ENCODE measurements around the gene SLC8A2.
"Not testable (repeated sequence)": the region's sequence is repeated elsewhere in the genome, so short reads cannot be mapped to it uniquely, and the experiment has no call there.

Gene SLC8A2

DNA sequence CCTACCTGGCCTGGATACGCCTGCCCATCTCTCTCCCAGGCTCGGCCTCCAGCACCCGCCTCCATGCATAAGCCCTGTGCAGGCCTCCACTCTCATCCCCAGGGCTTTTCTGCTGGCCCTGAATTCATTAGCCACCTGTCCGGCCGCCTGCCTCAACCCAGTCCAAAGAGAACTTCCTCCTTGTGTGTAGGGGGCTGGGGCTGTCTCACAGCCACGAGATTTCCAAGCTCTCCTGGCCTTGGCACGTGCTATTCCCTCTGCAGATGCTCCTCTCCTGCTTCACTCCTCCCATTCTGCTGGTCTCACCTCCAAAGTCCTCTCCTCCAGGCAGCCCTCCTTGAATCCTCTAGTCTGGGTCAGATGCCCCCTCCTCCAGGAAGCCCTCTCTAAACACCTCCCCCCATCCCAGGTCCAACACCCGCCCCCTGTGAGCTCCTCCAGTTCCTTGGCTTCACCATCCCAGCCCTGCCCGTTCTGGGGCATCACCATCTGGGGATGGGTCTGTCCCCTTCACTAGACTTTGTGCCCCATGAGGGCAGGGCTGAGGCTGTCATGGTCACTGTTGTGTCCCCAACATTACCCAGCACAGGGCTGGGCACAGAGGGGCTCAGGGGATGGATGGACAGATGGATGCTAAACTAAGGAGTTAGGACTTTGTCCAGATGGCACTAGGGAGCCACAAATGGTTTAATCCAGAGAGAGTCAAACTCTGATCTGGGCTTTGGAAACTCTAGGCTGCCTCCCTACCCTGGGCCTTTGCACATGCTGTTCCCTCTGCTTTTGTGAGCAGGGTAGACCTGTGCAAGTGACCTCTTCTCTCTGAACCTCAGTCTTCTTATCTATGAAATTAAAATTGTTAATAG is 67.1 kb downstream of the SLC8A2 start:
- DNase-seq = no peak

DNA sequence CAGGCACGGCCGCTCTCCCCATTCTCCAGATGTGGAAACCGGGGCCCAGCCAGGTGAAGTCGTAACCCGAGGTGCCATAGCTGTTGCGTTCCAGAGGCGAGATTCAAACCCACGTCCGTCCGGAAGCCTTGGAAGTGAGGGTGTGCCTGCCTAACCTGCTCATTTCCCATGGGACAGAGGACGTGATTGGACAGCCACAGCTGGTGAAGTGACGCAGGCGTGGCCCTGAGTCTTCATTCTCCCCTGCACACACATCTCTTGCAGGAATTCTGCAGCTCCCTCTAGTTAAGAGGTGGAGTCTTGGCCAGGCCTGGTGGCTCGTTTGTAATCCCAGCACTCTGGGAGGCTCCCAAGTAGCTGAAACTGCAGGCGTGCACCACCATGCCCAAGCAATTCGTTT is 69.2 kb downstream of the SLC8A2 start:
- DNase-seq = no peak

DNA sequence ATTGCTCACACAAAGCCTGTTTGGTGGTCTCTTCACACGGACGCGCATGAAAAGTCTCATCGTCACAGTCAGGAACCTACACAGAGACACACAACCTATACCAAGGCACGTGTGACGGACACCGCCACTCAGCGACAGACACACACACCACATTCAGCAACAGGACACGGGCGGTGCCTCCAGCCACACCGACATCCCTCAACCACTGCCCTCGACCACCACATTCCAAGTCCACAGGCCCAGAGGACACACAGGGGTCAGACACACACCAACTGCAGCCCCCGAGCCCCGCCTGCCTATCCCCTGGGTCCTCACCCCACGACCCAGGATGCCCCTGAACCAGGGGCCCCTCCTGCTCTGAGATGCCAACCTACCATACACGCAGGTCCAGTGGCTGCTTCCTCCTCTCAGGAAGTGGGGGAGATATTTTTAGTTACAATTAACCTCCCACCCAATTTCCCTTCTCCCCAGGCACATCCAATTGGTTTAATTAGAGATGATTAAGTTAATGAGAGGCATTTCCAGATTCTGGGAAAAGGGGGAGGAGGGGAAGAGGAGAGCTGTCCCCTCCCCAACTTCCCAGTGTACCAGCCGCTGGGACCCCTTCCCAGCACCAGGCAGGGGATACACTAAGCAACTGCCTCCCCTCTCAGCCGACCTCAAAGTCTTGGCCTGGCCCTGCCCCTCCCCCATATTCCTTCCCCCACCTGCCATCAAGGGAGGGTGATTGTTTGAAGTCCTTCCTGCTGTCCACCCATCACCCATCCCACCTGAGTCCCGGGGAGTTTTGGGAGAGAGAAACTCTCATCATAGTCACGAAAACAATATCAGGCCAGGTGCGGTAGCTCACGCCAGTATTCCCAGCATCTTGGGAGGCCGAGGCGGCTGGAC is 72.7 kb downstream of the SLC8A2 start:
- no peak for DNase-seq

DNA sequence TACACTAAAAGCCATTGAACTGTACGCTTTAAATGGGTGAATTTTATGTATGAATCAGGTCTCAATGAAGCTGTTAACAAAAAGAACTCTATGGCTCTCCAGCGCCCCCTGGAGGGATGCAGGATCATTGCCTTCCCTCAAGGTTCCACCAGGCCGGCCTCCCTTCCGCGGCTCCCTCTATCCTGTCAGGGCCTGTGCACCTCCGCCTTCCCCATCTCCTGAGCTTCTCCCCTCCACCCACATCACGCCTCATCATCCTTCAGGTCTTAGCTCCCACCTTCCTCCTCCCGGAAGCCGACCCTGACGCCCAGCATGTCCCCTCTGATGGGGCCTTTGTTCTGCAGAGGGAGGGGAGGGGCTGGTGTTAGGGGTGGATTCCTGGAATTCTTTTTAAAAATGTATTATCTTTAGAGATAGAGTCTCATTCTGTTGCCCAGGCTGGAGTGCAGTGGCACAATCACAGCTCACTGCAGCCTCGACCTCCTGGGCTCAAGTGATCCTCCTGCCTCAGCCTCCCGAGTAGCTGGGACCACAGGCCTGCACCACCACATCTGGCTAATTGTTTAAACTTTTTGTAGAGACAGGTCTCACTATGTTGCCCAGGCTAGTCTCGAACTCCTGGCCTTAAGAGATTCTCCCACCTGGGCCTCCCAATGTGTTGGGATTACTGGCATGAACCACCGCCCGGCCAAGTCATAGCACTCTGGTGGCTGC is 80.0 kb downstream of the SLC8A2 start:
- DNase-seq = peak; percentile 53

DNA sequence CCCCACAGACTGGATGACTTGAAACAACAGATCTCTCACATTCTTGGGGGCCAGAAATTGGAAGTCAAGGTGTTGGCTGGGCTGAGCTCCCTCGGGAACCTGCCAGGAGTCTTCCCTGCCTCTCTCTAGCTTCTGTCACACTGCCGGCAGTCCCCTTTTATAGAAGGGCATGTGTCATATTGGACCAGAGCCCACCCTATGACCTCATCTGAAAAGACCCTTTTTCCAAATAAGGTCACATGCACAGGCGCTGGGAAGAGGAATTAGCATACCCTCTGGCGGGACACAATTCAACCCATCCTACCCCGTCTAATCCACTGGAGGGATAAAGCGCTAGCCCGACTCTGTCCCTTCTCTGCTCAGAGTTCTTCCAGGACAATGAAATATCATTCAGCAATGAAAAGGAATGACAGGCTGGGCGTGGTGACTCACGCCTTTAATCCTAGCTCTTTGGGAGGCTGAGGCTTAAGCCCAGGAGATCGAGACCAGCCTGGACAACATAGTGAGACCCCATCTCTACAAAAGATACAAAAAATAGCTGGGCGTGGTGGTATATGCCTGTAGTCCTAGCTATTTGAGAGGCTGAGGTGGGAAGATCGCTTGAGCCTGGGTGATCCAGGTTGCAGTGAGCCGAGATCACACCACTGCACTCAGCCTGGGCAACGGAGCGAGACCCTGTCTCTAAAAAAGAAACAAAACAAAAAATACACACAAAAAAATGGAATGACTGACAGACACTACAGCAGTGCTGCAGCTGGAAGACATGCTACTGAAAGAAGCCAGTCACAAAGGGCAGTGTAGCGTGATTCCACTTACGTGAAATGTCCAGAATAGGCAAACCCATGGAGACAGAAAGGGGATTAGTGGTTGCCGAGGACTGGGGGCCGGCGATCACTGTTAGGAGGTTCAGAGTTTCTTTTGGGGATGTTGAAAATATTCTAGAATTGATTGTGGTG is 80.9 kb downstream of the SLC8A2 start:
- DNase-seq = no peak

DNA sequence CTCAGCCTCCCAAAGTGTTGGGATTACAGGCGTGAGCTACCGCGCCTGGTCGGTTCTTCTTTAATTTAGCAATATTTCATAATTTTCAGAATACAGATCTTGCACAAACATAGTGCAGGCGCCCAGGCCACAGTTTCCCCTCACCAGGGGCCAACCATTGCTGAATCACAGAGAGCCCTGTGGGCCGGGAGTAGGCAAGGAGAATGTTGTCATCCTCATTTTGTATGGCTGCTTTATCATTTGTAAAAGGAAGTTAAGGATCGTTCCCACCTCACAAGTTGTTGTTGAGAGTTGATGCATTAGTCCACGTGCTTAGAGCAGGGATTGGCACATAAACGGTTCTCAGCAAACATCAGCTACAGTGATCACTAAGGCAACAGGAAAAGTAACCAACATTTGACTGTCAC is 82.5 kb downstream of the SLC8A2 start:
- peak; percentile 83 for DNase-seq

DNA sequence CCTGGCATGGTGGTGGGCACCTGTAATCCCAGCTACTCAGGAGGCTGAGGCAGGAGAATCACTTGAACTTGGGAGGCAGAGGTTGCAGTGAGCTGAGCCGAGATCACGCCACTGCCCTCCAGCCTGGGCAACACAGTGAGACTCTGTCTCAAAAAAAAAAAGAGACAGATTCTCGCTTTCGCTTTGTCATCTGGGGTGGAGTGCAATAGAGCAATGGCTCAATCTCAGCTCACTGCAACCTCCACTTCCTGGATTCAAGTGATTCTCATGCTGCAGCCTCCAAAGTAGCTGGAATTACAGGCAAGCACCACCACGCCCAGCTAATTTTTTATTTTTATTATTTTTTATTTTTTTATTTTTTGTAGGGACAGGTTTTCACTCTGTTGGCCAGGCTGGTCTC is 83.0 kb downstream of the SLC8A2 start:
- peak; percentile 49 for DNase-seq

DNA sequence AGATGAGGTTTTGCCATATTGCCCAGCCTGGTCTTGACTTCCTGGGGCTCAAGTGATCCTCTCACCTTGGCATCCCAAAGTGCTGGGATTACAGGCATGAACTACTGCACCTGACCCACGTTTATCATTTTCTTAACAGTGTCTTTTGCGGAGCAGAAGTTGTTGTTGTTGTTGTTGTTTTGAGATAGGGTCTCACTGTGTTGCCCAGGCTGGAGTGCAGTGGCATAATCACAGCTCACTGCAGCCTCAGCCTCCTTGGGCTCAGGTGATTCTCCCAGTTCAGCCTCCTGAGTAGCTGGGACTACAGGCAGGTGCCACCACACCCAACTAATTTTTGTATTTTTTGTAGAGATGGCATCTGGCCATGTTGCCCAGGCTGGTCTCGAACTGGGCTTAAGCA is 84.1 kb downstream of the SLC8A2 start:
- not testable (repeated sequence) for DNase-seq

DNA sequence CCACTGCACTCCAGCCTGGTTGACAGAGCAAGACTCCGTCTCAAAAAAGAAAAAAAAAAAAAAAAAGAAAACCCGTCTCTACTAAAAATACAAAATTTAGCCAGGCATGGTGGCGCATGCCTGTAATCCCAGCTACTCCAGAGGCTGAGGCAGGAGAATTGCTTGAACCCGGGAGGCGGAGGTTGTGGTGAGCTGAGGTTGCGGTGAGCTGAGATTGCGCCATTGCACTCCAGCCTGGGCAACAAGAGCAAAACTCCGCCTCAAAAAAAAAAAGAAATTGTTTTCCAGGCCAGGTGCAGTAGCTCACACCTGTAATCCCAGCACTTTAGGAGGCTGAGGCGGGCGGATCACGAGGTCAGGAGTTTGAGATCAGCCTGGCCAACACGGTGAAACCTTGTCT is 85.1 kb downstream of the SLC8A2 start:
- DNase-seq = not testable (repeated sequence)

DNA sequence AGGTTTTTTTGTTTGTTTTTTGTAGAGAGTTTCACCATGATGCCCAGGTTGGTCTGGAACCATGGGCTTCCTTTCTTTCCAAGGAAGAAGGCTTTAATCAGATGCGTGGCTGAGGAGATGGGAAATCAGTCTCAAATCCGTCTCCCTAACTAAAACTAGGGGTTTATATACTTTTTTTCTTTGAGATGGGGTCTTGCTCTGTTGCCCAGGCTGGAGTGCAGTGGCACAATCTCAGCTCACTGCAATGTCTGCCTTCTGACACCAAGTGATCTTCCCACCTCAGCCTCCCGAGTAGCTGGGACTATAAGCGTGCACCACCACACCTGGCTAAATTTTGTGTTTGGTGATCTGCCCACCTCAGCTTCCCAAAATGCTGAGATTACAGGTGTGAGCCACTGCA is 87.2 kb downstream of the SLC8A2 start:
- not testable (repeated sequence) for DNase-seq

DNA sequence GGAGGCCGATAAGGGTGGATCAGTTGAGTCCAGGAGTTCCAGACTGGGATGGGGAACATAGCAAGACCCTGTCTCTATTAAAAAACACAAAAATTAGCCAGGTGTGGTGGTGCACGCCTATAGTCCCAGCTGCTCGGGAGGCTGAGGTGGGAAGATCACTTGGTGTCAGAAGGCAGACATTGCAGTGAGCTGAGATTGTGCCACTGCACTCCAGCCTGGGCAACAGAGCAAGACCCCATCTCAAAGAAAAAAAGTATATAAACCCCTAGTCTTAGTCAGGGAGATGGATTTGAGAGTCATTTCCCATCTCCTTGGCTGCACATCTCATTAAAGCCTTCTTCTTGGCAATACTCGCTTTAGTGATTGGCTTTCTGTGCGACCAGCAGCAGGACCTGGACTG is 87.8 kb downstream of the SLC8A2 start:
- DNase-seq = not testable (repeated sequence)

DNA sequence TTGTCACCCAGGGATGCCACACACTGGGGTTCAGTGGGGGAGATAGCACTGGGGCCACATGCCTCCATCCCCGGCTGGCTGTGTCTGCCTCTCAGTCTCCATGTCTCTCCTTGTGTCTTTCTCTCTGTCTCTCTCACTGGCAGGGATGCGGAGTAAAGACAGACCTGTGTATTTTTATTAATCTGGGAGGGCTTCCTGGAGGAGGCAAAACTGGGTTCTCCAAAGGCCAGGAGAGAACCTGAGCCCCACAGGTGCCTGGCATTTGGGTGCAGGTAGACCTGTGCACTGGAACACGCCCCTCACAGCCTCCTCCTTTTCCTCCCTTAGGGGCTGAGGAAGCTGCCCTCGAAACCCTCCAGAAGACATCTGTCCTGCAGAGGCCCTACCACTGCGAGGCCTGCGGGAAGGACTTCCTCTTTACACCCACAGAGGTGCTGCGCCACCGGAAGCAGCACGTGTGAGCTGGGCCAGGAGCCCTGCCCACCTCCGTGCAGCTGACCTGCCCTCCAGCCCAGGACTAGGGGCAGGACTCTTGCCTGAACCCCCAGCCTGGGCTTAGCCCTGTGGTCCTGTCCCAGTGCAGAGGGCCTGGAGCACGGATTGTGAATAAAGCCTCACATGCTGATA is 89.9 kb downstream of the SLC8A2 start:
- peak; percentile 59 for DNase-seq

DNA sequence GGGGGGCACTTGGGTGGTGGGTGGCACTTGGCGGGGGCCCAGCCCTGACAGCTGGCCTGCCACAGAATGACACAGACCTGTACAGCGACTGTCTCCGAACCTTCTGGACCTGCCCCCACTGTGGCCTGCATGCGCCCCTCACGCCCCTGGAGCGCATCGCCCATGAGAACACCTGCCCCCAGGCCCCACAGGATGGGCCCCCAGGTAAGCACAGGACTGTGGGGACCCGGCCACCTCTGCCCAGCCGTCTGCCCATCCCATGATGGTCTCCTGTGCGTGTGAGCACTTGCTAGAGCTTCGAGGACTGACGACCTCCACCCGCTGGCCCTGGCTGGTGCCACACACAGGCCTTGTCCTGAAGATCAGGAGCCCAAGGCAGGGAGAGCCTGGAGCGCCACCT is 90.6 kb downstream of the SLC8A2 start:
- no peak for DNase-seq

DNA sequence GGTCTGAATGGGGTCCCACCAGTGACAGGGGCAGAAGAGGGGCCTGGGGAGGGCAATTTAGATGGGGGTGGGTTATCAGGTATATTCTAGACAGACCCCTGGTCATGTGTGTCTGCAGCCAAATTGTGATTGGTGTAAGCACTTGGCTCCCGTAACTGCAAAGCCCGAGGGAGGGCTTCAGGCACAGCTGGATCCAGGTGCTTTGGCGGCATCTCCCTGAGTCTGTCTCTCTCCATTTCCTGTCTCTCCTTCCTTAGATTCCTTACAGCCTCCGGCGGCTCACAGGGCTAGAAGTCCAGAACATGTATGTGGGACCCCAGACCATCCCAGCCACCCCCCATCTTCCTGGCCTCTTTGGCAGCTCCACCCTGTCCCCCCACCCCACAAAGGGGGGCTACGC is 91.1 kb downstream of the SLC8A2 start:
- DNase-seq = no peak

DNA sequence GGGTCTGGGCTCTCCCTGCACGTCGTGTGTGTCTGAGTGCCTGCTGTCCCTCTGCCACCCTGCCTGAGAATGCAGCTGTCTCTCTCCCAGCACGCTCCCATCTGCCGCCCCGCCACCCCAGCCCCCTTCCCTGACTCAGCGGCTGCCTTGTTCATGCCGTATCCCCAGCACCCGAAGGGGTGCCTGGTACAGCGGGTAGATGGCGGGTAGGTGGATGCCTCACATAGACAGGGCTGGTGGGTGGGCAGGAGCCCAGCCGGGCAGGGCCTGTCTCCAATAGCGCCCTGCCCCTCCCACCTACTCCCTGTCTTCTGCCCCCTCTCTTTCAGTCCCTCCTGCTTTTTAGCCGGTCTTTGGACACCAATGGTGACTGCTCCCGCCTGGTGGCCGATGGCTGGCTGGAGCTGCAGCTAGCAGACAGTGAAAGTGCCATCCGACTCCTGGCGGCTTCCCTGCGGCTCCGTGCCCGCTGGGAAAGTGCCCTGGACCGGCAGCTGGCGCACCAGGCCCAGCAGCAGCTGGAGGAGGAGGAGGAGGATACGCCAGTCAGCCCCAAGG is 92.2 kb downstream of the SLC8A2 start:
- no peak for DNase-seq

DNA sequence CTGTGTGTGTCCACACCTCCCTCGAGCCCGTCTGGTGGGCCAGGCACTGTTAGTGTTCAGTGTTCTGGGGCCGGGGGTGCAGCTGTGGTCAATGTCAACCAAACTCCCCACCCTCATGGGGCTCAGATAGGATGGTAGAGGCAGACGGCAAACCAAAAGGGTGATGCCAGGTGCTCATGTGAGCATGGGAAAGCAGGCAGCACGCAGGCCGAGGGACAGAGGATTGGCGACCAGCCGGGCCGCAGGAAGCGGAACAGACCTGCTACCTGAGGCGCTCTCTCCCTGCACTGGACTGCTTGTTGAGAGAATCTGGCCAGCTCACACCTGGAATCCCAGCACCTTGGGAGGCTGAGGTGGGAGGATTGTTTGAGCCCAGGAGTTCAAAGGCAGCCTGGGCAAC is 93.4 kb downstream of the SLC8A2 start:
- DNase-seq = no peak
